Measurements from ENCODE around the gene PIP5KL1. TPM values are rescaled to one million over a fixed set of nuclear protein-coding genes. Genes with fewer than 3 reads are reported as not detected.

PIP5KL1 gene
- polyA plus RNA-seq, 1 donor from 2014 or later, result 3.4 TPM

GRCh38 chr9:127870887-127871286, 59.7 kb downstream of the PIP5KL1 start:
- Histone ChIP-seq H4K20me1 (ENCODE audit: insufficient read depth) (no peaks in the 10 kb centered on the region), H3K4me2 (ENCODE audit: low read length) (no peak overlapping the region), H3K4me3 (ENCODE audit: low read length) (no peak overlapping the region), H3K27ac (ENCODE audit: low read length) (no peak overlapping the region), H3F3A (ENCODE audit: insufficient read depth, low read length, poor library complexity, severe bottlenecking) (no peaks in the 10 kb centered on the region), H3K27me3 (ENCODE audit: insufficient read depth, low read depth, low read length) (no peaks in the 10 kb centered on the region), H2AFZ (ENCODE audit: low read depth, low read length) (no peak overlapping the region), H3K9ac (ENCODE audit: low read length) (no peak overlapping the region), H3K79me2 (replicated peaks; ENCODE audit: insufficient read depth, low read length) (no peaks in the 10 kb centered on the region), H3K9me2 (ENCODE audit: insufficient read depth, low read length) (no peaks in the 10 kb centered on the region), H3K9me3 (ENCODE audit: low read length) (no peaks in the 10 kb centered on the region), H3K36me3 (ENCODE audit: insufficient read depth, low read length) (no peaks in the 10 kb centered on the region)
- no peak for TF ChIP-seq RAD21 (conservative IDR thresholded peaks at IDR 0.05)
- TF ChIP-seq MXI1 (conservative IDR thresholded peaks at IDR 0.05; ENCODE audit: poor library complexity, severe bottlenecking), result no peak

Other genes with a start within 250 kb of the PIP5KL1 start
- 1.3 and 1.6 TPM in 2 replicates for gene CFAP157, start 223.8 kb downstream of the PIP5KL1 start, polyA plus RNA-seq
- 20.0 and 21.9 TPM in 2 replicates for gene PTRH1, start 215.1 kb downstream of the PIP5KL1 start, polyA plus RNA-seq
- 0.11 and 0.26 TPM in 2 replicates for gene TTC16, start 214.7 kb downstream of the PIP5KL1 start, polyA plus RNA-seq
- gene TOR2A, start 195.5 kb downstream of the PIP5KL1 start, polyA plus RNA-seq, result 54.1 and 59.7 TPM in 2 replicates
- gene SH2D3C, start 152.1 kb downstream of the PIP5KL1 start, polyA plus RNA-seq, result 14.5 and 19.4 TPM in 2 replicates
- gene CDK9, start 144.7 kb downstream of the PIP5KL1 start, polyA plus RNA-seq, result 195 and 253 TPM in 2 replicates
- 38.4 and 60.5 TPM in 2 replicates for gene FPGS, start 127.9 kb downstream of the PIP5KL1 start, polyA plus RNA-seq
- gene ENG, start 76.1 kb downstream of the PIP5KL1 start, polyA plus RNA-seq, result 0.10 TPM in 1 of 2 replicates, not detected in the other
- 105 and 137 TPM in 2 replicates for gene AK1, start 53.1 kb downstream of the PIP5KL1 start, polyA plus RNA-seq
- 44.2 and 59.3 TPM in 2 replicates for gene ST6GALNAC6, start 31.2 kb downstream of the PIP5KL1 start, polyA plus RNA-seq
- gene ST6GALNAC4, start 13.7 kb downstream of the PIP5KL1 start, polyA plus RNA-seq, result 4.8 and 5.9 TPM in 2 replicates
- 30.5 and 44.9 TPM in 2 replicates for gene DPM2, start 7.1 kb upstream of the PIP5KL1 start, polyA plus RNA-seq
- gene EEIG1, start 50.2 kb upstream of the PIP5KL1 start, polyA plus RNA-seq, result 6.7 and 18.5 TPM in 2 replicates
- gene NAIF1, start 136.5 kb upstream of the PIP5KL1 start, polyA plus RNA-seq, result 9.9 and 10.2 TPM in 2 replicates
- gene SLC25A25, start 137.5 kb upstream of the PIP5KL1 start, polyA plus RNA-seq, result 43.7 and 50.7 TPM in 2 replicates
- 55.9 and 68.0 TPM in 2 replicates for gene PTGES2, start 197.0 kb upstream of the PIP5KL1 start, polyA plus RNA-seq
- gene LCN2, start 218.7 kb upstream of the PIP5KL1 start, polyA plus RNA-seq, result not detected in 2 replicates
- gene BBLN, start 229.5 kb upstream of the PIP5KL1 start, polyA plus RNA-seq, result 270 and 330 TPM in 2 replicates

All from neural cell (in vitro differentiated cells).